GM21619 (cell line): Measurements from ENCODE around the gene IPO4.

Source experiments
- ATAC-seq: cut with Tn5 transposase; IDR thresholded peaks from one replicate; pipeline ENCODE4 v1.9.1; 2021; ENCODE audit not compliant: unreplicated experiment

The IPO4 gene

DNA sequence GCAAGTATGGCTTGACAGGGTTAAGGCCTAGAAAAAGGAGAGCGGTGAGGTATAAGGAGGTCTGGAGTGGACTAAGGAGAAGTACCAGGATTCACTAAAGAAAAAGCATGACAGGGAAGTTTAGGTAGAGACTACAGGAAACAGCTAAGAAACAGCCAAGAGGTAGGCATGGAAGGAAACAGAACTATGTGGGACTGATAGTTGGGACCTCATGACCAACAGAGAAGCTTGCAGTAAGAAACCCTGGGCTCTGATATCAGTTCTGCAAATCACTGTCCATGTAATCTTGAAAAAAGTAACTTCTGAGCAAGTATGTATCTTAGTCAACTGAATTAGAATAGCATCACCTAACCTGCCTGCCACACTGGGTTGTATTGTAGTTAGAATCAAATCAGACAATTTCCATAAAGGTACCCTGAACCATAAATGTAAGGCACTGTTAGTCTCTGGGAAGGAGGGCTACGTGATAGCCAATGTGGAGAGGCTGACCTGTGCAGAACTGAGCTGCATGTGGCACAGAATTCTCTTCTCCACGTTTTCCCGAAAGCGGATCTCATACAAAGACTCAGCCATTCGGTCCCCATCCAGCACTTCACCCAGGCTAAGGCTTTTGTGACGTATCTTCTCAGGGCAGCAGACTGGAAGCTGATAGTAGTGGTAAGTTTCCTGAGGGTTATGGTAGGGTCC, 5.7 kb upstream of the IPO4 start:
- ATAC-seq: no peak

DNA sequence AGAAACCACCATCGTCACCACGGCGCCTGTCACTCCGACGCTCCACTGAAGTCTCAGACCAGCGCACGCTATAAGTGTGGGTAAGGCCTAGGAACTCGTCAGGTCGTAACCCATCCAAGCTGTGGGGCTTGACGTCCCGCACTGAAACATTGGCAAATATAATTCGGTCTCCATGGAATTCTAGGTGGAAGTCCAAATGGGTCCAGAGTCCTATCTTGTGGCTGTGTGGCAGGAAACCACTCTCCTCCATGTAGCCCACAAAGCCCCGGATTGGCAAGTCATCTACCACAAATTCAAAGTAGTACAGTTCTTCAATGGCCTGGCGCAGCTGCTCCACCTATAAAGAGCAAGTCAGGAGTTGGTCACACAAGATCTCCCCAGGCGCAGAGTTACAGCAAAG, 4.3 kb upstream of the IPO4 start:
- no peak for ATAC-seq

DNA sequence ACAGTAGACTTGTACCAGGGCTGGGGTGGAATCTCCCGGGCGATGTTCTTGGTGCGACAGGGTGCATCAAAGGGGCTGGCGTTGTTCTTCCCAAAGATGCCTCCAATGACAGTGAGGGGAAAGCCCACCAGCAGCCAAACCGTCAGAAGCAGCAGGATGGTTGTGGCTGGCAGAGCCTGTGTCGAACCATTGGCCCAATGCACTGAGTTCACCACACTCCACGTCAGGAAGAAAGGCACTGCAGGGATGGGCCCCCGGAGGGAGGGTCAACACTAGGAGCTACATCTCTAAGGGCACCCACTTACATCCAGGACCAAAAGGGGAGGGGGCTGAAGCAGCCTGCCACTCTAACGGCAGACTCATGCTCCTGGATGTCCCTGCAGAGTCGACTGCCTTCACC, 1.8 kb upstream of the IPO4 start:
- ATAC-seq: no peak

DNA sequence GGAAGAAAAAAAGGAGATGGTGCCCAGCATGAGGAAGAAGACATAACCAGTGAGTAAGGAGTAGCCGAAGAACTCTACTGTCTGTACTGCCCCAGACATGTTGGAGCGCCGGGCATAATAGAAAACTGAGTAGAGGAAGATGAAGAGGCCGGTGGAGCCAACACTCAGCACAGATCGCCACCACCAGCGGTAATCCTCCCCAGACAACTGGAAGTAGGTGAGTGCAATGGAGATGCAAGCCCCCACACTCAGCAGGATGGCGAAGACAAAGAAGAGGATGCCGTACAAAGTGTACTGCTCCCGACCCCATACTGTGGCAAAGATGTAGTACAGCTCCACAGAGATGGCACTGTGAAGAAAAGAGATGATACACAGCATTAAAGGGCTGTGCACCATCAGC, 844 bp upstream of the IPO4 start:
- ATAC-seq: no peak

DNA sequence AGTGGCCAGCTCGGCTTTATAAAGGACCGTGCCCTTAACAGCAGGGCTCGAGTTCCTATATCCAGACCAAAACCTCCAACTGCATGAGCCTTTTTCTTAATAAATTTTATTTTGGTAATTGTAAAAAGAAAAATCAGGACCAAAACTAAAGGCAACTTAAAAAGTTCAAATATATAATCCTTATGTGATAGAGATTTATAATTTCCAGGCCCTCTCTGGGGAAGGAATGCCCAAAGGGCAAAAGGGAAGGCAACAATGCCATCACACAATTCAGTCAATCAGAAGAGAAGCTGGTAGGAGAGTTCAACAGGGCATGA, 401 bp upstream of the IPO4 start:
- no peak for ATAC-seq

DNA sequence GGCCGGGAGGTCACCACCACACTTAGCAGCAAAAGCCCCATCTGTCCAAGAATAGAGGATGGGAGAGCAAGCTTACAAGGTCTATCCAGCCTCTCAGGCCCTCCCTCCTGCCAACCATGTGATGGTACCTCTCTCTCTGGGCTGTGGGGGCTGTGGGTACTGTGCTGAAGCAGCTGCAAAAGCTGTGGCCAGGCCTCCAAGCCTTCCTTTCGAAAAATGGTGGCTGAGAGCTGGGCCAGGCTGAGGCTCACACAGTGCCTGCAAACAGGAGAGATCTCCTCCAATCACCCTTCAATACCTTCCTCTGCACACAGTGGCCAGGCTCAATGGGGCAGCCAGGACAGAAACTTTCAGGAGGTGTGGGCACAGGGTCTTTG, 1.1 kb downstream of the IPO4 start:
- no peak for ATAC-seq

DNA sequence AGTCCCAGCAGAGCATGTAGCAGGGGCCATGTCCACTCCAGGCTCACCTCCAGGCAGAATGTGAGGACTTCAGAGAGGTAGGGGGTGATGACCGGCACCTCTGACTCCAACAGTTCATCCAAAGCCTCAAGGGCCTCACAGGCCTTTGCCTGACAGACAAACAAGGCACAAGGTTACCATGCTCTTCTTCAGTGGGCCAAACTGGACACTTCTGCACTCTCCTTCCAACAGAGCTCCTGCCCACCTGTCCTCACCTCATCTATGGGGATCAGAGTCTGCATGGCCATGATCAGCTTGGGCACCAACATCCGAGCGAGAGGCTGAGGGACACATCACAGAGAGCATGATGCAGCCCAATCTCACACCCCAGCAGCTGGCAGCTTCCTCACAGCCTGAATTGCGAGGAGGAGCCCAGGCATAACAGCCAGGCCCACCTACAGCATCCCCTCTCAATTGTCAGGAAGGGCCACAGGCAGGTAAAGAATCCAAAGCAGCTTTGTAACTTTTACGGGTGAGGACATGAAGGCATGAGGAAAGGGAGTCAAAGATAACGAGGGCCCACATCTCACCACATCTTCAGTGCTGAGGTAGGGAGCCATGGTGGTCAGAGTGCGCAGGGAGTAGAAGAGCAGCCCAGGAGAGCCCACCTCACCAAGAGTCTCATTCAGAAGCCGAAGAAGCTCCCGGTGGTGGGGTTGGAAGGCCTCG, 1.6 kb downstream of the IPO4 start:
- no peak for ATAC-seq

DNA sequence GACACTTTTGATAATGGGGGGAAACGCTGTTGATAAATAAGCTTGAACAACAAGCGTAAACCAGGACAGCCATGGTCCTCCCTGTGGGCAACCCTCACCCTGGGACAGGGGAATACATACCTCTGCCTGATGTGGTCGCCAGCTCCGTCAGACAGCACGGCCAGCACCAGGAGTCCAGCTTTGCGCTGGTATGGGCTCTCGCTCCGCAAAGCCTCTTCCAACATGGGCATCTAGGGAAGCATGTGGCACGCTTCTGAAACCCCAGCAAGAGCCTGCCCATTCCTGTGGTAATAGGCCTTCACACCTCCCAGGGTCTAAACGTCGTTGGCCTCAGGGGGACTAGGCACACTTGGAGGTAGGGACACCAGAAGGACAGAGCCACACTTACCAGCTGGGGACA, 2.9 kb downstream of the IPO4 start:
- ATAC-seq: no peak

DNA sequence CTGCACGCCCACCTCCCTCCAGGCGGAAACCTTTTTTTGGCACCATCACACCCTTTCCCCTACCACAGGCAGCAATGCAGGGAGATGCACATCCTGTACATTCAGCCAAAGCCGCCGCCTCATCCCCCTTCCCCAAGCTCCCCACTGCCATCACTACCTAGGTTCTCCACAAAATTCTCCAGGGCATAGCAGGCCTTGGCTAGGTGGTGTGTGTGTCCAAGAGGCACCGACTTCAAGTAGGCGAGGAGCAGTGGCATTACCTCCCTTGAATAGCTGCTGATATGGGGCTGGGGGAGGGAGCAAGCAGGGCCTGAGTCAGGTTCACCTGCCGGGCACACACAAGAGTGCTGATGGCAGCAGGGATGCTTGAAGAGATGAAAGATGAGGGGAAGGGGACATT, 3.6 kb downstream of the IPO4 start:
- ATAC-seq: no peak

DNA sequence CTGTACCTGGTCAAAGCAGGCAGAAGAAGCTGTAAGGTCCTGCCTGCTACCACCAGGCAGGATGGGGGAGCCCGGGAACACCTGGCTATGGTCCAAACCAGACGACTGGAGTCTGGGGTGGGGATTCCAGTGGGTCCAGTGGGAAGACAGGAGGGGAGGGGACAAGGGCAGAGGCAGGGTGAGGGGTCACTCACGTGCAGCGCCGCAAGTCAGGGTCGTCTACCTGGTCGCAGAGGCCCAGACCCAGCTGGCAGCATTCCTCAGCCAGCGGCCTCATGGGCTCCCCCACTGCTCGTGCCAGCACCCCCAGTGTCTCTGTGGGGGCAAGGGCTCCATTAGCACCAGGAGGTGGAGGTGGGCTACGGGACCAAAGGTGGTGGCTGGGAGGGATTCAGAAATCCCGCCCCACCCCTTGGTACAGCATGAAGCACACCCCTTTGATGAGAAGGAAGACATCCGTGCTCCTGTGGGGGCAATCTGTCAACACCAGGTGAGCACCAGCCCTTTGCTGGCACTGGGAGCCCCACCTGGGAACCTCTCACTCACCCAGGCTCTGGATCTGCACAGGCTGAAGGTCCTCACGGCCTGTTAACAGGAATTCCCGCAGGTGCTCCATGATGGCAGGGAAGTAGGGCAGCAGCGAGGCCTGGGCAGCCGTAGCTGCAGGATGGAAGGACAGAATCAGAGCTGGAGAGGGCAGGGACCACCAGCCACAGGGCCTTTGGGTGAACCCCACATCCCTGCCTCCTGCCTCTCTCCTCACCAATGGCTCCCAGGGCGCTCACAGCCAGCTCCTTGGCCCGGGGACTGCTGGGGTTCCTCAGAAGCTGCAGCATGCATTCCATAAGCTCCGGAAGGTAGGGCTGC, 4.3 kb downstream of the IPO4 start:
- ATAC-seq: no peak

DNA sequence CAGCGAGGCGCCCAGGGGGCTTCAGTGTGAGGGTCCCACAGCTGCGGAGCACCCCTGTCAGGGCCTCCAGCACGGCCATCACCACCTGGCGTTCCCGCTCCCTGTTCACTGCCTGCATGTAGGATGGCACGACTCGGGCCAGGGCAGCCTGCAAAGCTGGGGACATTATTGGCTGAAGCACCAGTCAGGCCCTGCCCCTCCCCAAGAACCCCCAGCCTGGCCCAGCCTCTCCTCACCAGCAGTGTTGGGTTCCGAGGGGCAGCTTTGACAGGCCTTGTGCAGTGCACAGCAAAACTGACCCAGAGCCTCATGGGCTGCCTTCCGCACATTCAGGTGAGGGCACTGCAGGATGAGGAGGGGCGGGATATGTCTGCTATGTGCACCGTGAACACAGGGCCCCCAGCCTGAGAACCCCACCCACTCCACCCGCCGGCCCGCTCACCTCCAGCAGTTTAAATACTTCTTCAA, 5.6 kb downstream of the IPO4 start:
- ATAC-seq: no peak

DNA sequence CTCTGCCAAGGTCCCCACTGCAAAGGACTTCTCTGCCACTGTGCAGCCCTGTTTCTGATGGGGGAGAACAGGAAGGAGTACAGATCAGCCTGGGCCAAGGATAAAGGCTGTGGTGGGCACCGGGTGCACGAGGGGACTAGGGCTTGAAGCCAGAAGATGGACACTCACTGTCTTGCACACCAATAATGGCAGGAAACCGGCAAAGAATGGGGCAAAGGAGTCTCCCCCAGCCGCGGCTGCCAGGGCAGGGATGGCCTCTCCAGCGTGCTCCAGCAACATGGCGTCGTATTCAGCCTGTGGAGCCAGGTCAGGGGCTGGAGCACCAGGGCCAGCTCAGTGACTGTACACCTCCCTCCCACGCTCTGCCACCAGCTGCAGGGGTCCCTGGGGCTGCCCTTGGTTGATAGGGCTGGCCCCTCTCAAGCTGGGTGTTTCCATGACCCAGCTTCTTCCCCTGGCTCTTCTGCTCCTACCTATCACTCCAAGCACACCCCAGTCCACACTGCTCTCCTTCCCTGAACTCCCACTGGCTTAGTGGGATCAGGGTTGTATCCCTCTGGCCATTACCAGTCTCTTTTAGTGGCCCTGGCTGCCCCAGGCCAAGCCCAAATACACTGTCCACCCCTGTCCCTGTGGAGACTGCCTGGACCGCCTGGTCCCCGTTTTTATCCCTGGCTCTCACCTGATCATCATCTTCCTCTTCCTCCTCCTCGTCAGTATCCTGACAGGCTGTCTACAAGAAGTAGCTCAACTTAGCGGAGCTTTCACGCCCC, 6.3 kb downstream of the IPO4 start:
- no peak for ATAC-seq

DNA sequence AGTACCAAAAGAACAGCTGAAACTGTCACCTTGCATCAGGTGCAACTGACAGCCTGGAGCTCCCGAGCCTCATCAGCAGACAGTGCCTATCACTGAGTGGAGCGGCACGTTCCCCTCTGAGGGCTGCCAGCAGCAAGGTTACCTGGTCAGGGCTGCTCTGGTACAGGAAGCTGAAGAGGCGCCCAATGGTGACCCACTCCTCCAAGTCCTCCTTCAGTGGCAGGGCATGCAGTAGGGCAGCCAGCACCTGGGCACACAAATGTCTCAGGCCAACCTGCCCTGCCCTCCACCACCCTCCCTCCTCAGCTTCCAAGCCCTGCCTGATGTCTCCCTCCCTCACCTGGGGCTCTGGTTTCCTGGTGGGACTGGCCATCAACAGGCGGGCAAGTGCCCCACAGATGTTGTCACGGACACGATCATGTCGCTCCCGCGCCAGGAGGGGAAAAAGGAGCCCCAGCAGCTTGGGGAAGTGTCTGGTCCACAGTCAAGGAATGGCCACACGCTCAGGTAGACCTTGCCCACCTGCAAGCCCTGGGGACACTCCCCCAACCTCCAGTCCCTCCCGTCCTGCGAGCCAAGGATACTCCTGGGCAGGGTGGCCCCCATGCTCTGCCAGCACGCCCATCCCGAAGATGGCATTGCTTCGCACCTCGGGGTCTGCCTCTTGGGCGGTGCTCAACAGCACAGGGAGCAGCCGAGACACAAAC, 7.1 kb downstream of the IPO4 start:
- ATAC-seq: no peak

DNA sequence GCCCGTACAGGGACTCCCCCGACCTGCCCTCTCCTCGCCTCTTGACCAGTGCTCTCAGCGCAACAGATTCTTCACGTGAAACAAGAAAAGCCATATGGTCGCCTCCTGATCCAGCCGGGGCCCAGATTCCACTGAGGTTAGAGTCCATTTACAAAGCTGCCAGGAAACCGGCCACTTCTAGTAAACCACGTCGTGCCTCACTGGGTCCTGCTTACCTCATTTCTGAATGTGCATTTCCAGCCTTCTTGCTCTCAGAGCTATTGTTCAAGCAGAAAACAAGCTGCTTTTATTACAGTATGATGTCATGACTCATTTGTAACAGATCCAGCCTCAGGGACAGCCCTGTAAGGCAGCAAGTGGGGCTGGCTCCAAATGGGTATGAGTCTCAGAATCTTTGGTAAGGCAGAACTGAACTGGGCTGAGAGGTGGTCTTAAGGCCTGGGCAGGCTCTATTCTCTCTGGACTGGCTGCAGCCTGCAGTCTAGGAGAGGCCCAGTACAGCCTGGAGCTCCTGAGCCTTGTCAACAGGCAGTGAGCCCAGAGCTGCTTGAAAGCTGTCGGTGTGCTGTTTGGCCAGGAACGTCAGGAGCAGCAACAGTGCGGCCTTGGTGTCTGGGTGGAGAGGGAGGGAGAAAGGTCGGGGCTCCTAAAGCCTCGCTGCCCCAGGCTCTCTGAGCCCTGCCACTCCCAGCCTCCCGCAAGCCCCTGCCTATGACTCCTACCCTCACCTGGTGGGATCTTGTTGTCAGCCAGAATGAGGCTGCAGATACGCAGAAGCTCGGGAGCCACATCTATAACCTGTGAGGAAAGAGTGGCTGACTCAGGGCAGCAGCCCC, 8.4 kb downstream of the IPO4 start:
- ATAC-seq: no peak

DNA sequence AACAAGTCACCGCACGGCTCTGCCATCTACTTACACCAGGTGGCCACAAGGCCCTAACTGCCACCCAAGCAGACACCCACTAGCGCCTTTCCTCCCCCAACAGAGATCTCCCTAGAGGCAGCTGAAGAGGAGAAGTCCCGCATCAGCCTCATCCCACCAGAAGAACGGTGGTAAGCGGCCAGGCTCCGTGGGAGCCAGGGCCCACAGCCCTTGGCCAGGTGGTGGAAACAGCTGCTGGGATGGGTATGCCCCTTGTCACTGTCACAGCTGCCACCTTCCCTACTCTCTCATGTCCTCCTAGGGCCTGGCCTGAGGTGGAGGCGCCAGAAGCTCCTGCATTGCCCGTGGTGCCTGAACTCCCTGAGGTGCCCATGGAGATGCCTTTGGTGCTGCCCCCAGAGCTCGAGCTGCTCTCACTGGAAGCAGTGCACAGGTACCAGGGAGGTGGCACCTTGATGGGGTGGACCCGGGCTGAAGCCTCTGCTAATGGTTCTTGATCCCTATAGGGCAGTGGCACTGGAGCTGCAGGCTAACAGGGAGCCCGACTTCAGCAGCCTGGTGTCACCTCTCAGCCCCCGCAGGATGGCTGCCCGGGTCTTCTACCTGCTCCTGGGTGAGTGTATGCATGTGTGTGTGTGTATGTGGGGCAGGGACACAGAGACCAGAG, 9.2 kb downstream of the IPO4 start:
- no peak for ATAC-seq

DNA sequence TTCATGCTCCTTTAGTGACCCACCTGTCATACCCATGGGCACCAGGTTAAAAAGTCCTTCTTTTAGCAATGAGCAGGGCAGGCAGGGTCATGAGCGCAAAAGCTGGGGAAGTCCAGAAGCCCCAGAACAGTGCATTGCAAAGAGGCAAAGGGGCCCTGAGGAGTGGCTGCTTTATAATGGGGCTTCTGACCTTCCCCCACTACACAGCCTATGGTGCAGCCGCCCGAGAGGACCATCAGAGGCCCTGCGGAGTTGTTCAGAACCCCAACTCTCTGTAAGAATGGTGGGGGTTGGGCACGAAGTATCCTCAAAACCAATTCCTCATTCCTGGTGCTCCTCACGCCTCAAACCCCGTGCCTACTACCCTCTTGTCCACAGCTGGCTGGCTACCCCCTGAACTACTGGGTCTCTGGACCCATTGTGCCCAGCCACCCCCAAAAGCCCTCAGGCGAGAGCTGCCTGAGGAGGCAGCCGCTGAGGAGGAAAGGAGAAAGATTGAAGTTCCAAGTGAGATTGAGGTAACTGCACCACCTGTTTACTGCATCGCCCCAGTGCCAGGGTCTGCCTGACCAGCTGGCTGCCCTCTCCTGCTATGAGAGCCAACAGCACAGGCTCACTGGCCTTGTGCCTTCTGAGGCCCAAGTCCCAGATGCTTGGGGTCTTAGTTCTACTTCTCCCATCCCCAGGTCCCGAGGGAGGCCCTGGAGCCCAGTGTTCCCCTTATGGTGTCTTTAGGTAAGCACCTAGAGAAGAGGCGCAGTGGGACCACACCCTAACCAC, 10.0 kb downstream of the IPO4 start:
- no peak for ATAC-seq

DNA sequence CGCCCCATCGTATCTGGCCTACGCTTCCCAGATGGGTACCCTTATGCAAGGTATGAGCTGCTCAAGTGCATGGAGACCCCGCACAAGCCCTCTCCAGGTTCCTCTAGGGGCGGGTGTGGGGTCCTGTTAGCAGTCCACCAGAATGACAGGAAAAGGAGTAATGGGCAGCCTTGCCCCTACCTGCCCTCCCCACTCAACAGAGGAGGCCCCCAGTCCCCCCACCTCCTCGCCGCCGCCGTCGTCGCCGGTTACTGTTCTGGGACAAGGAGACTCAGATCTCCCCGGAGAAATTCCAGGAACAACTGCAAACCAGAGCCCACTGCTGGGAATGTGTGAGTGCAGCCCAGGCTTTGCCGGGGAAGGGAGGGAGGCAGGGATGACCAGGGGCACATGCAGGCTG, 10.7 kb downstream of the IPO4 start:
- ATAC-seq: no peak

DNA sequence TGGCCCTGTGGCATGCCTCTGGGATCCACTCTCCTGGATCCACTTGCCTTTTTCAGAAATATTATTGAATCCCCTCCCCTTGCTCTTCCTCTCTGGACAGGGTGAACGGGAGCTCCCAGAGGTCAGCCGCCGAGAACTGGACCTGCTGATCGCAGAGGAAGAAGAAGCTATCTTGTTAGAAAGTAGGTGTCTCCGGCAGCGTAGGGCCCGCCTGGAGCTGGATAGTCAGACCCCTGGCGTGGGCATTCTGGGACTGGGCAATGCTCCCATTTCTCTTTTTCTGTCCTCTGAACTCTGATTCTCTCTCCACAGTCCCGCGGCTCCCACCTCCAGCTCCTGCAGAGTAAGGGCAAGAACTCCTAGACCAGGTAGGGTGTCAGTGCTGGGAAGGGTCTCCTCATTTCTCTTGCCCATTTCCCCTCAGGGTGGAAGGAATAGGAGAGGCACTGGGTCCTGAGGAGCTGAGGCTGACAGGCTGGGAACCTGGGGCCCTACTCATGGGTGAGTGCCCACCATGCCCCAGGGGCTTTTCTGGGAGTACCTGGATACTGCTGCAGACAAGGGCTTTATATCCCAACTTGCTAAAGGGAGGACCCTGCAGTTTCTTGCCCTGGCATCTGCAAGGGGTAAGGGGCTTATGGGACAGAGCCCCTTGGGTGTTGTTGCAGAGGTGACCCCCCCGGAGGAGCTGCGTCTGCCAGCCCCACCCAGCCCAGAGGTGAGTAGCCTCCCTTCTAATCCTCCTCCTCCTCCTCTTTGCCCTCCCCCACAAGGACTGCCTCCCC, 11.4 kb downstream of the IPO4 start:
- no peak for ATAC-seq
